Endothelial cell of umbilical vein (primary cell): ENCODE data around the gene TNFAIP1. TPM values are rescaled to one million over a fixed set of nuclear protein-coding genes. Genes with fewer than 3 reads are reported as not detected.
"Not testable (repeated sequence)": the region's sequence is repeated elsewhere in the genome, so short reads cannot be mapped to it uniquely, and the experiment has no call there.

Experiments used
- BruUV-seq: library from RNA; stranded (reverse); fragments of 400-500 nt; replicated peaks from 2 replicates; lab custom pipeline; 2021; lab: Mats Ljungman, UMichigan
- CTCF ChIA-PET: fragments of 300-600, 350-600 bp; sonication (Branson Sonifier 250); formaldehyde crosslinking; loops from one replicate; lab custom pipeline; 2021; ENCODE audit warnings: antibody characterized with exemption, inconsistent platforms; lab: Charles Lee
- POLR2A ChIA-PET: fragments of 300-600, 350-600 bp; sonication (Branson Sonifier 250); formaldehyde crosslinking; loops from one replicate; lab custom pipeline; 2021; ENCODE audit warnings: antibody characterized with exemption, inconsistent platforms; lab: Charles Lee
- DNase-seq: peaks from one replicate; pipeline ENCODE4 v3.0.0-alpha.2; 2011; ENCODE audit warnings: low read depth, low spot score
- FAIRE-seq: peaks from 2 replicates; lab custom pipeline; 2011; peaks lifted over from hg19 to GRCh38; lab: Jason Lieb, UNC
- H2AFZ ChIP-seq: 2 replicates; pipeline ENCODE4 v1.6.0; 2012; ENCODE audit warnings: low read depth, low read length, control low read depth, inconsistent platforms
- H3K27ac ChIP-seq: 2 replicates; pipeline ENCODE4 v1.5.1; 2011; ENCODE audit warnings: low read depth, mild to moderate bottlenecking, control low read depth, low read length, moderate library complexity; ENCODE audit not compliant: insufficient read depth
- H3K27me3 ChIP-seq, 2 experiments: 2 replicates each; pipeline versions ENCODE4 v1.6.0 to v1.6.1; 2011; ENCODE audit warnings: low read length in 2 of 2, mixed read lengths in 1 of 2; ENCODE audit not compliant: control insufficient read depth in 2 of 2, insufficient read depth in 2 of 2
- H3K36me3 ChIP-seq, 2 experiments: 2 replicates in 1 of 2; 3 replicates in 1 of 2; pipeline ENCODE4 v1.5.1; 2011; ENCODE audit warnings: low read length in 2 of 2, mild to moderate bottlenecking in 1 of 2, moderate library complexity in 1 of 2; ENCODE audit not compliant: control insufficient read depth in 2 of 2, insufficient read depth in 2 of 2; ENCODE audit errors: extremely low read depth in 1 of 2
- H3K4me1 ChIP-seq: 3 replicates; pipeline ENCODE4 v1.5.1; 2011; ENCODE audit warnings: mild to moderate bottlenecking, low read length; ENCODE audit not compliant: control insufficient read depth, insufficient read depth; ENCODE audit errors: extremely low read depth
- H3K4me2 ChIP-seq: 2 replicates; pipeline ENCODE4 v1.6.1; 2011; ENCODE audit warnings: low read length, control low read depth, mixed read lengths; ENCODE audit not compliant: insufficient read depth
- H3K4me3 ChIP-seq, 3 experiments: fragments of 200-600 bp in 1 of 3; sonication (generic), shearing (Covaris generic) in 1 of 3; replicated peaks in 1 of 3; 2 replicates each; pipeline ENCODE4 v1.5.1; 2011 to 2016; ENCODE audit warnings: control low read depth in 3 of 3, low read length in 3 of 3, mild to moderate bottlenecking in 2 of 3, inconsistent platforms in 1 of 3, low read depth in 1 of 3, moderate library complexity in 1 of 3; ENCODE audit not compliant: insufficient read depth in 1 of 3
- H3K79me2 ChIP-seq: 2 replicates; pipeline ENCODE4 v1.6.0; 2012; ENCODE audit warnings: low read length, inconsistent platforms; ENCODE audit not compliant: control insufficient read depth, insufficient read depth
- H3K9ac ChIP-seq: replicated peaks from 2 replicates; pipeline ENCODE3; 2011; ENCODE audit warnings: low read length, control low read depth; ENCODE audit not compliant: insufficient read depth; ENCODE audit errors: extremely low read depth
- H3K9me1 ChIP-seq: replicated peaks from 3 replicates; pipeline ENCODE4 v1.6.0; 2011; ENCODE audit warnings: mild to moderate bottlenecking, low read length; ENCODE audit not compliant: control insufficient read depth, insufficient read depth; ENCODE audit errors: extremely low read depth
- H3K9me3 ChIP-seq: replicated peaks from 2 replicates; pipeline ENCODE4 v1.5.1; 2012; ENCODE audit warnings: low read length, inconsistent platforms; ENCODE audit not compliant: control insufficient read depth, insufficient read depth
- H4K20me1 ChIP-seq: replicated peaks from 2 replicates; pipeline ENCODE3; 2011; ENCODE audit warnings: mild to moderate bottlenecking, low read length; ENCODE audit not compliant: control insufficient read depth, insufficient read depth; ENCODE audit errors: extremely low read depth
- FOS ChIP-seq: IDR thresholded peaks from 2 replicates; pipeline ENCODE4 v1.6.1; 2011; ENCODE audit warnings: mild to moderate bottlenecking, low read length, moderate library complexity, borderline replicate concordance; ENCODE audit not compliant: insufficient read depth
- POLR2AphosphoS5 ChIP-seq: IDR thresholded peaks from 2 replicates; pipeline ENCODE4 v1.6.1; 2012; ENCODE audit warnings: low read depth, mild to moderate bottlenecking, control low read depth, low read length, moderate library complexity; ENCODE audit not compliant: insufficient read depth
- dilution Hi-C: fragments of 300-500 bp; cut with MboI; formaldehyde crosslinking; loops from one replicate; pipeline ENCODE4 v1.15.0; 2019; ENCODE audit warnings: low sequenced_read_pairs; ENCODE audit not compliant: extremely low pct_ligation_motif_present
- intact Hi-C: fragments of 100-400 bp; cut with micrococcal nuclease; formaldehyde crosslinking; loops from one replicate; pipeline ENCODE4 v1.10.0; 2022
- polyA plus RNA-seq, 4 experiments: library from polyadenylated mRNA; depleted of rRNA in 3 of 4; stranded (reverse) in 3 of 4; unstranded in 1 of 4; fragments of >200 nt; gene quantifications; 2 replicates each; pipeline versions ENCODE4 v1.2.1 to v1.2.3, GENCODE V29; 2011 to 2012; ENCODE audit warnings: missing spikeins in 1 of 4
- total RNA-seq: library from RNA; stranded (reverse); gene quantifications from 2 replicates; pipeline ENCODE4 v1.2.3, GENCODE V29; 2021

Gene TNFAIP1
- total and polyA plus RNA-seq, 2 donors (not counting 3 experiments of a cell fraction or from before 2014, with no cell fraction given): 85.7 to 89.6 TPM

DNA sequence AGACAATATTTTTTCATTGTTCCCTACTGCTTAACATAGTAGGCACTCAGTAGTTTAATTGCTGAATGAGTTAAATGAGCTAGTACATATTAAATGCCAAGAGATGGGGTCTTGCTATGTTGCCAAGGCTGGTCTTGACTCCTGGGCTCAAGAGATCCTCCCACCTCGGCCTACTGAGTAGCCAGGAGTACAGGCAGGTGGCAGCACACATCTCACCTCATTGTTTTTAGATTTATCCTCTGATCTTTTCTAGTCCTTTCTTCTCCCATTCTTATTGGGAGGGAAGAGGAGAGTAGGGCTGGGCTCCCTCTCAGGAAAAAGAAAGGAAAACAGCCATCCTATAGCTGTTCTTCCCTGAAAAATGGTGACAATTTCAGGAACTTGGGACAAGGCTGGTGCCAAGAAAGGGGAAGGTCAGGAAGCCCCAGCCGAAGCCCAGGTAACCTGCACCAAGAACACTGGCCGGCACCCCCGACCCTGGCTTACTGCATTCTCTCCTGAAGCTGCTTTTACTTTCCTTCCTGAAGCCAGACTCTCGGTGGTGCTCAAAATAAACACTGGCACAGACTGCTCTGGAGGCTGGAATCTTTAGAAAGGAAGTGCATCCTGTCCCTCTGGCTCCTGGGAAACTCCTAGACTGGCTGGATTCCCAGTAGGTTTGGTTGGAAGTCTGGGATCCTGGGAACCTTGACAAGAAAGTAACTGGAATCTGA lies 2.7 kb downstream of the TNFAIP1 start:
- Histone ChIP-seq H3K27ac (peak overlapping the region; percentile 86), H3K4me3 (peak overlapping the region in 1 of 3 experiments; percentile 46), H3K36me3 (peaks cover 11 to 34% of the 10 kb centered on the region in 2 experiments), H3K9ac (peak overlapping the region; percentile 72), H3K9me1 (no peaks in the 10 kb centered on the region), H3K79me2 (peaks cover 48% of the 10 kb centered on the region), H3K27me3 (no peaks in the 10 kb centered on the region), H3K9me3 (no peaks in the 10 kb centered on the region), H4K20me1 (no peaks in the 10 kb centered on the region), H3K4me1 (peaks cover 40% of the 10 kb centered on the region), H3K4me2 (peak overlapping the region; percentile 65), H2AFZ (no peak overlapping the region)
- TF ChIP-seq POLR2AphosphoS5: peak; percentile 23
- TF ChIP-seq FOS: no peak
- DNase-seq: peak; percentile 83
- intact Hi-C loops: loop anchor here (5.0 kb wide), 1 partner anchor 296 kb away; the partner anchor contains the start of gene NLK
- FAIRE-seq: peak; percentile 92
- dilution Hi-C loops: no loop called here
- BruUV-seq: no TSS peak
- ChIA-PET CTCF (interaction anchor here (2.6 kb wide), 2 partner anchors 9 to 78 kb away, joined by 10 to 18 read pairs; no protein-coding TSS in a partner anchor), POLR2A (interaction anchor here (0.7 kb wide), 1 partner anchor 16 kb away, joined by 3 read pairs; no protein-coding TSS in a partner anchor)

DNA sequence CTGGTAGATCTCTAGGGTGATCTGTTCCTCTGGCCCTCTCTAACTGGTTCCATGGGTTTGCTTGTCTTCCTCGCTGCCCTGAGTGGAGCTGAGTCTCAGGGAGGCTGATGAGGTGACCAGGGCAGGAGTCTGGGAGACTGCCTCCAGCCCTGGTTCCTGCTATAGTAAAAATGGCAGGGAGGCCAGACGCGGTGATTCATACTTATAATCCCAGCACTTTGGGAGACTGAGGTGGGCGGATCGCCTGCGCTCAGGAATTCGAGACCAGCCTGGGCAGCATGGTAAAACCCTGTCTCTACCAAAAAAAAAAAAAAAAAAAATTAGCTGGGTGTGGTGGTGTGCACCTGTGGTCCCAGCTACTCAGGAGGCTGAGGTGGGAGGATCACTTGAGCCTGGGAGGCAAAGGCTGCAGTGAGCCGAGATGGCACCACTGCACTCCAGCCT lies 3.2 kb downstream of the TNFAIP1 start:
- BruUV-seq, dilution Hi-C loops, H3K27me3 ChIP-seq, H3K9me3 ChIP-seq, H2AFZ ChIP-seq, H3K4me3 ChIP-seq, DNase-seq, H3K9me1 ChIP-seq, FAIRE-seq, H4K20me1 ChIP-seq: not testable (repeated sequence)
- POLR2A ChIA-PET: interaction anchor here (0.7 kb wide), 1 partner anchor 15 kb away, joined by 3 read pairs; no protein-coding TSS in a partner anchor
- H3K4me1 ChIP-seq: peaks cover 39% of the 10 kb centered on the region
- H3K79me2 ChIP-seq: peaks cover 48% of the 10 kb centered on the region
- peak overlapping the region; percentile 65 for H3K4me2 ChIP-seq
- H3K27ac ChIP-seq: peak overlapping the region; percentile 86
- CTCF ChIA-PET: interaction anchor here (2.6 kb wide), 2 partner anchors 8 to 78 kb away, joined by 10 to 18 read pairs; no protein-coding TSS in a partner anchor
- peak overlapping the region; percentile 17 for H3K9ac ChIP-seq
- H3K36me3 ChIP-seq: peaks cover 14 to 39% of the 10 kb centered on the region in 2 experiments
- intact Hi-C loops: loop anchor here (5.0 kb wide), 1 partner anchor 296 kb away; the partner anchor contains the start of gene NLK
